HCT116 (cell line): ENCODE results near the gene CYP4A22. TPM values are rescaled to one million over a fixed set of nuclear protein-coding genes. Genes with fewer than 3 reads are reported as not detected.

ENCODE experiments used
- ATAC-seq: fragments of 200-7000 bp; cut with Tn5 transposase; 2 replicates; pipeline ENCODE4 v1.9.1; 2020; ENCODE audit warnings: mild to moderate bottlenecking, moderate library complexity
- BruUV-seq: library from RNA; stranded (reverse); fragments of 400-500 nt; replicated peaks from 2 replicates; lab custom pipeline; 2021; lab: Mats Ljungman, UMichigan
- CTCF ChIA-PET: fragments of 300-600 bp; sonication (Branson Sonifier 250); formaldehyde crosslinking; loops from one replicate; lab custom pipeline; 2021; ENCODE audit warnings: antibody characterized with exemption; lab: Charles Lee
- POLR2A ChIA-PET: fragments of 300-600, 350-600 bp; sonication (Branson Sonifier 250); formaldehyde crosslinking; loops from one replicate; lab custom pipeline; 2021; ENCODE audit warnings: antibody characterized with exemption; lab: Charles Lee
- RAD21 ChIA-PET, 2 experiments: fragments of 300-600 bp; sonication (Branson Sonifier 250); formaldehyde crosslinking; loops; one replicate each; lab custom pipeline; 2023; ENCODE audit warnings: low total read pairs in 2 of 2; ENCODE audit not compliant: uncharacterized antibody in 2 of 2, unreplicated experiment in 2 of 2, low non-redundant PET in 1 of 2; lab: Charles Lee
- DNase-seq: peaks from one replicate; pipeline ENCODE4 v3.0.0-alpha.2; 2010; ENCODE audit warnings: low read depth, low spot score
- H2AFZ ChIP-seq: fragments of 200-600 bp; shearing (Covaris generic), sonication (generic); 2 replicates; pipeline ENCODE4 v1.6.1; 2017; ENCODE audit warnings: low read depth, mixed run types, mixed read lengths, antibody characterized with exemption, low read length; ENCODE audit not compliant: poor library complexity, severe bottlenecking
- H3K27ac ChIP-seq: 2 replicates; pipeline ENCODE4 v1.5.1; 2012; ENCODE audit warnings: low read depth, low read length
- H3K27me3 ChIP-seq: fragments of 200-600 bp; sonication (generic); 2 replicates; pipeline ENCODE4 v1.6.1; 2016; ENCODE audit warnings: mixed run types, low read length, mixed read lengths; ENCODE audit not compliant: insufficient read depth
- H3K36me3 ChIP-seq, 2 experiments: fragments of 200-500 bp in 1 of 2; fragments of 200-600 bp in 1 of 2; sonication (Bioruptor generic) in 1 of 2; sonication (generic) in 1 of 2; 2 replicates each; pipeline versions ENCODE4 v1.5.1 to v1.6.1; 2014 to 2016; ENCODE audit warnings: low read length in 2 of 2, inconsistent platforms in 1 of 2, mixed read lengths in 1 of 2, mixed run types in 1 of 2; ENCODE audit not compliant: insufficient read depth in 2 of 2, control insufficient read depth in 1 of 2
- H3K4me1 ChIP-seq, 2 experiments: fragments of 200-600 bp in 1 of 2; sonication (generic) in 1 of 2; 2 replicates each; pipeline versions ENCODE4 v1.5.1 to v1.6.1; 2012 to 2017; ENCODE audit warnings: low read length in 2 of 2, inconsistent platforms in 1 of 2, mild to moderate bottlenecking in 1 of 2, mixed read lengths in 1 of 2, mixed run types in 1 of 2, moderate library complexity in 1 of 2; ENCODE audit not compliant: insufficient read depth in 2 of 2, control insufficient read depth in 1 of 2
- H3K4me2 ChIP-seq: fragments of 200-600 bp; sonication (generic); 2 replicates; pipeline ENCODE4 v1.6.1; 2017; ENCODE audit warnings: mixed run types, low read length, mixed read lengths
- H3K4me3 ChIP-seq, 2 experiments: fragments of 200-600 bp in 1 of 2; sonication (generic) in 1 of 2; replicated peaks in 1 of 2; 2 replicates each; pipeline ENCODE4 v1.5.1; 2011 to 2016; ENCODE audit warnings: low read length in 2 of 2, control low read depth in 1 of 2, low read depth in 1 of 2, mild to moderate bottlenecking in 1 of 2, mixed read lengths in 1 of 2, mixed run types in 1 of 2
- H3K79me2 ChIP-seq: fragments of 200-600 bp; sonication (generic); 2 replicates; pipeline ENCODE4 v1.6.1; 2017; ENCODE audit warnings: mild to moderate bottlenecking, mixed run types, low read length, moderate library complexity, mixed read lengths; ENCODE audit not compliant: insufficient read depth
- H3K9ac ChIP-seq: fragments of 200-600 bp; sonication (generic); 2 replicates; pipeline ENCODE4 v1.6.1; 2016; ENCODE audit warnings: low read length, mixed read lengths
- H3K9me2 ChIP-seq: fragments of 200-600 bp; sonication (generic), shearing (Covaris generic); 2 replicates; pipeline ENCODE4 v1.6.1; 2017; ENCODE audit warnings: mixed run types, mild to moderate bottlenecking, moderate library complexity; ENCODE audit not compliant: insufficient read depth
- H3K9me3 ChIP-seq, 2 experiments: fragments of 200-500 bp in 1 of 2; fragments of 200-600 bp in 1 of 2; sonication (Bioruptor generic) in 1 of 2; sonication (generic) in 1 of 2; 2 replicates each; pipeline ENCODE4 v1.6.1; 2014 to 2017; ENCODE audit warnings: low read length in 2 of 2, mixed read lengths in 2 of 2, inconsistent platforms in 1 of 2, low read depth in 1 of 2, mild to moderate bottlenecking in 1 of 2, mixed run types in 1 of 2, moderate library complexity in 1 of 2; ENCODE audit not compliant: control insufficient read depth in 1 of 2, insufficient read depth in 1 of 2
- H4K20me1 ChIP-seq: fragments of 200-600 bp; sonication (generic), shearing (Covaris generic); 2 replicates; pipeline ENCODE4 v1.6.1; 2017; ENCODE audit warnings: mixed run types, mild to moderate bottlenecking, moderate library complexity; ENCODE audit not compliant: insufficient read depth
- ATF3 ChIP-seq: IDR thresholded peaks from 2 replicates; pipeline ENCODE4 v1.6.1; 2012
- CTCF ChIP-seq, 3 experiments: fragments of 200-600 bp in 1 of 3; sonication (generic) in 1 of 3; IDR thresholded peaks in 2 of 3; conservative IDR thresholded peaks in 1 of 3; 2 replicates each; pipeline ENCODE4 v1.5.1; 2012 to 2017; ENCODE audit warnings: low read depth in 2 of 3, low read length in 2 of 3, antibody characterized with exemption in 1 of 3, borderline replicate concordance in 1 of 3, control low read depth in 1 of 3, mild to moderate bottlenecking in 1 of 3, mixed read lengths in 1 of 3, mixed run types in 1 of 3, moderate library complexity in 1 of 3; ENCODE audit not compliant: insufficient read depth in 1 of 3
- ELF1 ChIP-seq: IDR thresholded peaks from 2 replicates; pipeline ENCODE4 v1.6.1; 2012; ENCODE audit warnings: low read depth, borderline replicate concordance
- EZH2 ChIP-seq: fragments of 200-600 bp; sonication (generic); IDR thresholded peaks from 2 replicates; pipeline ENCODE4 v1.6.1; 2017; ENCODE audit warnings: antibody characterized with exemption, mixed run types
- EZH2phosphoT487 ChIP-seq: fragments of 200-600 bp; IDR thresholded peaks from 2 replicates; pipeline ENCODE4 v1.6.1; 2018; ENCODE audit warnings: antibody characterized with exemption, borderline replicate concordance
- POLR2AphosphoS5 ChIP-seq: IDR thresholded peaks from 2 replicates; pipeline ENCODE4 v1.6.1; 2011; ENCODE audit warnings: mild to moderate bottlenecking, low read depth, low read length, moderate library complexity
- REST ChIP-seq: IDR thresholded peaks from 2 replicates; pipeline ENCODE4 v1.6.1; 2012; ENCODE audit warnings: low read depth
- SIN3A ChIP-seq: IDR thresholded peaks from 2 replicates; pipeline ENCODE4 v1.6.1; 2012; ENCODE audit warnings: low read depth
- SP1 ChIP-seq: IDR thresholded peaks from 2 replicates; pipeline ENCODE4 v1.6.1; 2012; ENCODE audit warnings: low read depth
- ZFX ChIP-seq: fragments of 450-650 bp; IDR thresholded peaks from 2 replicates; pipeline ENCODE4 v1.6.1; 2017
- ZNF274 ChIP-seq: fragments of 200-500 bp; sonication (Bioruptor generic); IDR thresholded peaks from 2 replicates; pipeline ENCODE4 v1.6.1; 2014; ENCODE audit warnings: mild to moderate bottlenecking, low read depth, low read length, inconsistent platforms
- intact Hi-C: fragments of 100-400 bp; cut with micrococcal nuclease; formaldehyde crosslinking; loops from 2 replicates; pipeline ENCODE4 v1.10.0; 2022
- total RNA-seq: library from RNA; stranded (reverse); gene quantifications from one replicate; pipeline ENCODE4 v1.2.1, GENCODE V29; 2021; ENCODE audit not compliant: unreplicated experiment

CYP4A22 gene
- total RNA-seq, 1 experiment from 2014 or later: not detected

GRCh38 chr1:47183308-47184089 lies 46.3 kb downstream of the CYP4A22 start:
- Histone ChIP-seq H3K27ac (no peak overlapping the region), H3K9me2 (no peaks in the 10 kb centered on the region), H3K4me1 (peaks cover 4 to 22% of the 10 kb centered on the region in 2 experiments), H3K4me3 (no peak overlapping the region), H3K9me3 (no peaks in the 10 kb centered on the region), H3K79me2 (no peaks in the 10 kb centered on the region), H3K27me3 (no peaks in the 10 kb centered on the region), H3K36me3 (no peaks in the 10 kb centered on the region), H2AFZ (no peak overlapping the region), H4K20me1 (no peaks in the 10 kb centered on the region), H3K4me2 (no peak overlapping the region), H3K9ac (no peak overlapping the region)
- POLR2A ChIA-PET: interaction anchor here (0.9 kb wide), 1 partner anchor 130 kb away, joined by 3 read pairs; the partner anchor contains the start of gene STIL
- CTCF ChIA-PET: interaction anchor here (1.6 kb wide), 1 partner anchor 9 kb away, joined by 12 read pairs; no protein-coding TSS in a partner anchor
- intact Hi-C loops: no loop called here
- DNase-seq (no peak), ATAC-seq (no peak)
- no TSS peak for BruUV-seq
- RAD21 ChIA-PET: no interaction called here
- no peak for TF ChIP-seq POLR2AphosphoS5
- no peak for TF ChIP-seq SP1
- TF ChIP-seq REST: no peak
- TF ChIP-seq SIN3A: no peak
- TF ChIP-seq EZH2: no peak
- no peak for TF ChIP-seq CTCF (IDR thresholded peaks at IDR 0.05 in 2 of 3, conservative IDR thresholded peaks at IDR 0.05 in 1 of 3; ENCODE audit: borderline replicate concordance in 1 of 3, insufficient read depth in 1 of 3, low read depth in 2 of 3, low read length in 2 of 3)
- no peak for TF ChIP-seq ZFX
- TF ChIP-seq ELF1: no peak
- no peak for TF ChIP-seq ATF3
- TF ChIP-seq ZNF274: no peak
- TF ChIP-seq EZH2phosphoT487: no peak
